HK-2 (cell line): ENCODE data around the gene NPDC1.
A peak's percentile ranks its signal among the peaks of the same experiment; 100 is the strongest.

Source experiments
- DNase-seq: peaks from one replicate; pipeline ENCODE4 v3.0.0-alpha.2; 2018; ENCODE audit not compliant: unreplicated experiment

Gene NPDC1

GRCh38 chr9:137046088-137046787, at the start of gene NPDC1:
Gene NPDC1, minus strand, starts transcription at chr9:137046177. Its CDS starts 188 bp downstream, at chr9:137045989.
- peak; percentile 90 for DNase-seq

- no peak for DNase-seq
These were observed 43.4 kb upstream of the NPDC1 start for GRCh38 chr9:137089232-137089947.

GRCh38 chr9:137088121-137088520, 42.1 kb upstream of the NPDC1 start:
- DNase-seq: no peak

- no peak for DNase-seq
These were observed 41.5 kb upstream of the NPDC1 start for GRCh38 chr9:137087409-137087925.

- peak; percentile 100 for DNase-seq
These were observed 40.8 kb upstream of the NPDC1 start, which contains the start of gene MAN1B1 for GRCh38 chr9:137086531-137087408. Gene MAN1B1, plus strand, starts transcription at chr9:137086985. Its CDS starts 15 bp downstream, at chr9:137087000.

GRCh38 chr9:137085920-137086530, 40.0 kb upstream of the NPDC1 start:
- peak; percentile 63 for DNase-seq

- DNase-seq: no peak
These were observed 38.5 kb upstream of the NPDC1 start for GRCh38 chr9:137084526-137084925.

GRCh38 chr9:137083394-137084004, 37.5 kb upstream of the NPDC1 start:
- peak; percentile 98 for DNase-seq

- DNase-seq: no peak
These were observed 36.9 kb upstream of the NPDC1 start for GRCh38 chr9:137082925-137083290.

GRCh38 chr9:137082222-137082924, 36.4 kb upstream of the NPDC1 start:
- no peak for DNase-seq

GRCh38 chr9:137080260-137081122, 34.5 kb upstream of the NPDC1 start:
- DNase-seq: no peak

GRCh38 chr9:137079401-137079787, 33.4 kb upstream of the NPDC1 start:
- no peak for DNase-seq

- no peak for DNase-seq
These were observed 32.9 kb upstream of the NPDC1 start for GRCh38 chr9:137078701-137079400.

GRCh38 chr9:137077758-137078693, 32.0 kb upstream of the NPDC1 start:
- no peak for DNase-seq

GRCh38 chr9:137077010-137077747, 31.2 kb upstream of the NPDC1 start, which contains the start of gene UAP1L1:
Gene UAP1L1, plus strand, starts transcription at chr9:137077517. Its CDS starts 16 bp downstream, at chr9:137077533.
- no peak for DNase-seq

- no peak for DNase-seq
These were observed 30.6 kb upstream of the NPDC1 start for GRCh38 chr9:137076636-137077009.

- DNase-seq: no peak
These were observed 29.3 kb upstream of the NPDC1 start for GRCh38 chr9:137075275-137075775.
